OCI-LY7 (cell line): Measurements from ENCODE around the gene INSR. TPM values are rescaled to one million over a fixed set of nuclear protein-coding genes. Genes with fewer than 3 reads are reported as not detected.

Experiments used
- BruUV-seq: library from RNA; stranded (reverse); fragments of 400-500 nt; replicated peaks from 2 replicates; lab custom pipeline; 2021; lab: Mats Ljungman, UMichigan
- CTCF ChIA-PET: fragments of 300-600 bp; sonication (Branson Sonifier 250); formaldehyde crosslinking; loops from one replicate; lab custom pipeline; 2022; ENCODE audit warnings: antibody characterized with exemption; ENCODE audit not compliant: unreplicated experiment; lab: Charles Lee
- POLR2A ChIA-PET: fragments of 300-600 bp; sonication (Branson Sonifier 250); formaldehyde crosslinking; loops from one replicate; lab custom pipeline; 2022; ENCODE audit warnings: antibody characterized with exemption; lab: Charles Lee
- DNase-seq: peaks from one replicate; pipeline ENCODE4 v3.0.0-alpha.2; 2015; ENCODE audit warnings: low spot score
- H2AFZ ChIP-seq: fragments of 200-600 bp; sonication (generic), shearing (Covaris generic); 2 replicates; pipeline ENCODE4 v1.6.1; 2014; ENCODE audit warnings: mild to moderate bottlenecking, antibody characterized with exemption, low read length, moderate library complexity
- H3K27ac ChIP-seq: fragments of 200-600 bp; sonication (generic); 2 replicates; pipeline ENCODE4 v1.5.1; 2014; ENCODE audit warnings: mixed run types, low read depth, mild to moderate bottlenecking, moderate library complexity, low read length, inconsistent platforms; ENCODE audit not compliant: poor library complexity, severe bottlenecking
- H3K36me3 ChIP-seq: fragments of 200-600 bp; sonication (generic); 2 replicates; pipeline ENCODE4 v1.6.1; 2014; ENCODE audit warnings: mild to moderate bottlenecking, antibody characterized with exemption, low read length, moderate library complexity, mixed read lengths; ENCODE audit not compliant: insufficient read depth
- H3K4me1 ChIP-seq: fragments of 200-600 bp; sonication (generic); 2 replicates; pipeline ENCODE4 v1.5.1; 2014; ENCODE audit warnings: mild to moderate bottlenecking, low read length; ENCODE audit not compliant: insufficient read depth, poor library complexity, severe bottlenecking
- H3K4me2 ChIP-seq: fragments of 200-600 bp; sonication (generic); 2 replicates; pipeline ENCODE4 v1.6.1; 2014; ENCODE audit warnings: mild to moderate bottlenecking, low read length
- H3K4me3 ChIP-seq: fragments of 200-600 bp; sonication (generic); 2 replicates; pipeline ENCODE4 v1.5.1; 2014; ENCODE audit warnings: mild to moderate bottlenecking, low read depth, low read length; ENCODE audit not compliant: poor library complexity, severe bottlenecking
- H3K79me2 ChIP-seq: fragments of 200-600 bp; sonication (generic); 2 replicates; pipeline ENCODE4 v1.6.1; 2016; ENCODE audit warnings: low read depth, mild to moderate bottlenecking, low read length, moderate library complexity, mixed read lengths; ENCODE audit not compliant: insufficient read depth
- H3K9me2 ChIP-seq: fragments of 200-600 bp; sonication (generic); 2 replicates; pipeline ENCODE4 v1.6.1; 2016; ENCODE audit warnings: mild to moderate bottlenecking, low read length, mixed read lengths; ENCODE audit not compliant: insufficient read depth
- H3K9me3 ChIP-seq: fragments of 200-600 bp; sonication (generic); 2 replicates; pipeline ENCODE4 v1.6.1; 2014; ENCODE audit warnings: mild to moderate bottlenecking, mixed run types, low read length, mixed read lengths
- H4K20me1 ChIP-seq: fragments of 200-600 bp; sonication (generic); 2 replicates; pipeline ENCODE4 v1.6.1; 2014; ENCODE audit warnings: mild to moderate bottlenecking, antibody characterized with exemption, low read length, moderate library complexity, mixed read lengths; ENCODE audit not compliant: insufficient read depth
- EZH2phosphoT487 ChIP-seq: fragments of 200-600 bp; sonication (generic); IDR thresholded peaks from 2 replicates; pipeline ENCODE4 v1.6.1; 2018; ENCODE audit warnings: low read depth, borderline replicate concordance, mild to moderate bottlenecking, mixed run types, antibody characterized with exemption, low read length, moderate library complexity, mixed read lengths
- intact Hi-C: fragments of 100-400 bp; cut with micrococcal nuclease; formaldehyde crosslinking; loops from one replicate; pipeline ENCODE4 v1.10.0; 2022; ENCODE audit not compliant: unreplicated experiment
- total RNA-seq, 2 experiments: library from RNA; depleted of rRNA in 1 of 2; stranded (reverse); fragments of >200 nt in 1 of 2; shearing (Covaris generic) in 1 of 2; gene quantifications; 2 replicates each; pipeline ENCODE4 v1.2.3, GENCODE V29; 2014 to 2022
- TF ChIP-seq, protein P1 (sequence below): fragments of 200-600 bp; sonication (generic); conservative IDR thresholded peaks from 2 replicates; pipeline ENCODE4 v1.5.1; 2014; ENCODE audit warnings: mild to moderate bottlenecking, antibody characterized with exemption, low read length, moderate library complexity, mixed read lengths

Gene INSR
- total RNA-seq, 2 experiments from 2014 or later: 57.7 to 74.0 TPM

DNA sequence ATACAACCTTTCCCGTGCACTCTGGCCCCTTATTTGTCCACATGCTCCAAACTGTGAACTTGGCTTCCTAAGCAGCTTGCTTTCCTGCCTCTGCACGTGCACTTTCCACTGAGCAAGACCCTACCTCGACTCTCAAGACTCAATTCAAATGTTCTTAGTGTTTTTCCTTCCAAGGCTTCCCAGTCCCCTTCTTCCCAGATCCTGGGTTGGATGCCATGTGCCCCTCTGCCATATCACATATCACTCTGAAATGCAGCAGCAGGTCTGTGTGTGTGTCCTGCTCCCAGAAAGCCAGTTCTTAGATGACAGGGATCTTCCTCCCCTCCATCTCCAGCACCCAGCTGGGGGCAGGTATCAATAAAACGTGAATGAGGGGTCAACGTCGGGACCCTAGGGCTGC is 221.7 kb downstream of the INSR start:
- Histone ChIP-seq H4K20me1 (no peaks in the 10 kb centered on the region), H3K9me2 (no peaks in the 10 kb centered on the region), H3K79me2 (peaks cover 19% of the 10 kb centered on the region), H3K4me2 (no peak overlapping the region), H3K4me1 (peaks cover 16% of the 10 kb centered on the region), H2AFZ (no peak overlapping the region), H3K36me3 (peaks cover 65% of the 10 kb centered on the region), H3K27ac (no peak overlapping the region), H3K9me3 (peaks cover 5% of the 10 kb centered on the region), H3K4me3 (no peak overlapping the region)
- CTCF ChIA-PET: no interaction called here
- BruUV-seq: no TSS peak
- no peak for DNase-seq
- TF ChIP-seq, protein P1, sequence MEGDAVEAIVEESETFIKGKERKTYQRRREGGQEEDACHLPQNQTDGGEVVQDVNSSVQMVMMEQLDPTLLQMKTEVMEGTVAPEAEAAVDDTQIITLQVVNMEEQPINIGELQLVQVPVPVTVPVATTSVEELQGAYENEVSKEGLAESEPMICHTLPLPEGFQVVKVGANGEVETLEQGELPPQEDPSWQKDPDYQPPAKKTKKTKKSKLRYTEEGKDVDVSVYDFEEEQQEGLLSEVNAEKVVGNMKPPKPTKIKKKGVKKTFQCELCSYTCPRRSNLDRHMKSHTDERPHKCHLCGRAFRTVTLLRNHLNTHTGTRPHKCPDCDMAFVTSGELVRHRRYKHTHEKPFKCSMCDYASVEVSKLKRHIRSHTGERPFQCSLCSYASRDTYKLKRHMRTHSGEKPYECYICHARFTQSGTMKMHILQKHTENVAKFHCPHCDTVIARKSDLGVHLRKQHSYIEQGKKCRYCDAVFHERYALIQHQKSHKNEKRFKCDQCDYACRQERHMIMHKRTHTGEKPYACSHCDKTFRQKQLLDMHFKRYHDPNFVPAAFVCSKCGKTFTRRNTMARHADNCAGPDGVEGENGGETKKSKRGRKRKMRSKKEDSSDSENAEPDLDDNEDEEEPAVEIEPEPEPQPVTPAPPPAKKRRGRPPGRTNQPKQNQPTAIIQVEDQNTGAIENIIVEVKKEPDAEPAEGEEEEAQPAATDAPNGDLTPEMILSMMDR: no peak
- TF ChIP-seq EZH2phosphoT487: no peak
- intact Hi-C loops: no loop called here
- POLR2A ChIA-PET: interaction anchor here (0.7 kb wide), 1 partner anchor 27 kb away, joined by 4 read pairs; no protein-coding TSS in a partner anchor

GRCh38 chr19:7069904-7070226 is 224.3 kb downstream of the INSR start:
- Histone ChIP-seq H3K27ac (peak overlapping the region; percentile 75), H3K9me2 (no peaks in the 10 kb centered on the region), H3K36me3 (peaks cover 38% of the 10 kb centered on the region), H3K4me1 (peaks cover 16% of the 10 kb centered on the region), H3K79me2 (peaks cover 19% of the 10 kb centered on the region), H3K4me2 (peak overlapping the region; percentile 92), H3K9me3 (no peaks in the 10 kb centered on the region), H3K4me3 (peak overlapping the region; percentile 94), H4K20me1 (no peaks in the 10 kb centered on the region), H2AFZ (peak overlapping the region; percentile 75)
- no peak for DNase-seq
- ChIA-PET POLR2A (interaction anchor here (0.7 to 1.3 kb wide), 3 partner anchors 30 to 1564 kb away, joined by 3 to 6 read pairs (median 4); partner anchors contain the start of gene PNPLA6), CTCF (interaction anchor here (0.6 kb wide), 1 partner anchor 24 kb away, joined by 3 read pairs; no protein-coding TSS in a partner anchor)
- BruUV-seq: no TSS peak
- TF ChIP-seq, protein P1: no peak
- no peak for TF ChIP-seq EZH2phosphoT487
- intact Hi-C loops: no loop called here

DNA sequence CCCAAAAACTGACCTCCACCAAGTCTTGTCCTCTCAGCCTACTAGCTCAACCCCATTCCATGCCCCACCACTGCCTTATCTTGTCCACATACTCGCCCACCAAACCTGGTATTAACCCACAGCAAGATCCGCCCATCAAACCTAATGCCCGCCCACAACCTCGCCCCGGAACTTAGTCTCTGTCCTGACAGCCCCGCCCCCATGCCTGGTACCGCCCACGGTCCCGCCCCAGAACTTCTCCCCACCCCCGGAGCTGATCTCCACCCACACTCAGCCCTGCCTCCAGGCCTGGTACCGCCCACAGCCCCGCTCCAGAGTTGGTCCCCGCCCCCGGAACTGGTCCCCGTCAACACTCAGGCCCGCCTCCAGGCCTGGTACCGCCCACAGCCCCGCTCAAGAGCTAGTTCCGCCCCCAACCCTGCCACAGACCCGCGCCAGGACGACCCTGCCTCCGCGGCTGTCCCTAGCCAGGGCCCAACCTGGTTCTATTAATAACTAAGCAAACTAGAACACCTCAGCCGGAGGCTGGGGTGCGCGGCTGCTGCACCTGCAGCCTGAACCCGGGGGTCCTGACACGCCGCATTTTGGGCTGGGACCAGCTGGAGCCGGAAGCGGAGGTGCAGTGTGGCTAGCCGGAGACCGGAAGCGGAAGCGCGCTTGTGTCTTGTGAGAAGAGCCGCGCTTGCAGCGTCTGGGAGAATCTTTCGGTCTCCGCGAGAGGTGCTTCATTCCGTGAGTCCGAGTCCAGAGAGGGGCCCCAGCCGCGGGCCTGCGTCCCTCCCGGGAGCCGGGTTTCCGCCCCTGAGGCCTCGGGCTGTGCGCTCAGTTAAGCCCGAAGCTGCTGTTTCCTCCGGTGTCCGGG is 224.9 kb downstream of the INSR start, which contains the start of gene ZNF557:
TSS of gene ZNF557 (plus strand) at position 662 of the 862 bp plus-strand sequence. CDS start 5,372 bp downstream, outside the sequence.
- no peak for TF ChIP-seq EZH2phosphoT487
- TF ChIP-seq, protein P1: no peak
- ChIA-PET POLR2A (interaction anchor here (0.6 to 1.3 kb wide), 5 partner anchors 30 to 1564 kb away, joined by 3 to 6 read pairs (median 3); partner anchors contain the start of gene PNPLA6), CTCF (no interaction called here)
- Histone ChIP-seq H3K9me2 (no peaks in the 10 kb centered on the region), H3K79me2 (peaks cover 19% of the 10 kb centered on the region), H2AFZ (peak within 1 kb of the TSS; percentile 77), H3K4me3 (peak within 1 kb of the TSS; percentile 94), H3K36me3 (peaks cover 32% of the 10 kb centered on the region), H3K9me3 (no peaks in the 10 kb centered on the region), H3K27ac (peak within 1 kb of the TSS; percentile 75), H3K4me2 (peak within 1 kb of the TSS; percentile 92), H4K20me1 (no peaks in the 10 kb centered on the region), H3K4me1 (peaks cover 16% of the 10 kb centered on the region)
- intact Hi-C loops: no loop called here
- DNase-seq: peak; percentile 98
- no TSS peak for BruUV-seq
